Left ventricle myocardium superior (tissue), 1 donor: Measurements from ENCODE around the gene ASB6. TPM values are rescaled to one million over a fixed set of nuclear protein-coding genes. Genes with fewer than 3 reads are reported as not detected.
"Not testable (repeated sequence)": the region's sequence is repeated elsewhere in the genome, so short reads cannot be mapped to it uniquely, and the experiment has no call there.

Experiments used
- ATAC-seq: fragments of 200-7000 bp; cut with Tn5 transposase; one replicate; pipeline ENCODE4 v1.9.1; 2020; ENCODE audit warnings: mild to moderate bottlenecking, moderate library complexity
- DNase-seq: peaks from one replicate; pipeline ENCODE4 v3.0.0-alpha.2; 2020
- intact Hi-C: fragments of 100-400 bp; cut with micrococcal nuclease; formaldehyde crosslinking; loops from one replicate; pipeline ENCODE4 v1.11.0; 2022
- total RNA-seq: library from RNA; stranded (reverse); fragmentation: NEBNext Ultra II Directional; extraction: Animal tissue kit (Norgen Biotek cat#: 25700); gene quantifications from one replicate; pipeline ENCODE4 v1.2.1, GENCODE V29; 2021
- donor health status: DM: no; HTN: yes; CAD: no; lungs with severe emphysema.

ASB6 gene
- total RNA-seq, 1 donor from 2014 or later: 9.7 TPM

DNA sequence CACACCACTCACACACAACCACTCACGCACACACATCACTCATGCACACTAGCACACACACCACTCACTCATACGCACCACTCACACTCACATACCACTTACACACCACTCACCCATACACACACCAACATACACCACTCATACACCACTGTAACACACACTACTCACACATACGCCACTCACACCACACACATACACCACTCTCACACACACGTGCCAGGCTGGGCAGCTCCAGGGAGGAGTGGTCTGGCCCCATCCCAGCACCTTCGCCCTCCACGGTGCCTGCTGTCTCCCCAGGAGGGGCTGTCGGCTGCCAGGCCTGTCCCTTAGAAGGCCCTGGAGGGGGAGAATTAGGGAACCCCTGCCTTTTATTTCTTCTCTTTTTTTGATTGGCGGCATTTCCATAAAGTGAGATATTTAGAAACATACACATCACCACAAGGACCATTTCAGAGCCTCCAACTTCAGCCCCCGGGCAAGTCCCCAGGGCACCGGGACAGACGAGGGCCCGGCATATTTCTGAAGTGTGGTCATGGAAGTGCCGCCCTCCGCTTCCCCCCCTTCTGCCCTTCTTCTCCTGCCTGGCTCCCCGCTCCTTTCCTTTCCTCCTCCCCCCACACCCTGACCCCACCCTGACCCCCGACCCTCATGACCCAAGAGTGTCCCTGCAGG lies 6.3 kb upstream of the ASB6 start:
- ATAC-seq: no peak
- intact Hi-C loops: no loop called here
- no peak for DNase-seq

DNA sequence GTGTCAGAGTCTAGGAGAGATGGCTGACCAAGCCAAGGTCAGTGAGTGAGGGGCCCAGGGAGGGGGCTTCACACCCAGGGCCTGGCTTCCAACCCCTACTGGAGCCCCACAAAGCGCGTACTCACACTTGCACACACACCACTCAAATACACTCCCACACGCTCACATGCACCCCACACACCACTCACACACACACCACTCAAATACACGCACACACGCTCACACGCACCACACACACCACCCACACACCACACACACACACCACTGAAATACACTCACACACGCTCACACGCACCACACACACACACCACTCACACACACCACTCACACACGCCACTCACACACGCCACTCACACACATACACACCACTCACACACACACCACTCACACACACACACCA lies 5.7 kb upstream of the ASB6 start:
- intact Hi-C loops: no loop called here
- ATAC-seq (no peak), DNase-seq (peak; percentile 16)

DNA sequence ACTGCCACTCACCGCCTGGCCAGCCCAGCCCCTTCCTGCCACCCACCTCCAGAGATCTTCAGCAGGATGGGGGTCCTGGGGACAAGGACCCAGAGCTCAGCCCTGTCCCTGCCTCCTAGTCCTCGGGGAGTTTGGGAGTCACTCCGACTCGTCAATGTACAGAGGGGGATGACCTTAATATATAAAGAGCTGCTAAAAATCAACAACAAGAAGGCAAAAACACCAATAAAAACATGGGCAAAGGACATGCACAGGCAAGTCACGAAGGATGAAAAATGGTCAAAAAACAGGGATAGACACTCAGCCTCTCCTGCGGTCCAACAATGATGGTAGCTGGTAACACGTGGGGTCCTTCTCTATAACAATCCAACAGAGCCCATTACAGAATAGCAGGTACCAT lies 4.7 kb upstream of the ASB6 start:
- intact Hi-C loops: no loop called here
- no peak for ATAC-seq
- DNase-seq: no peak

GRCh38 chr9:129646252-129646651 lies 4.3 kb upstream of the ASB6 start:
- intact Hi-C loops: no loop called here
- no peak for ATAC-seq
- DNase-seq: no peak

GRCh38 chr9:129644902-129645301 lies 3.0 kb upstream of the ASB6 start:
- ATAC-seq (no peak), DNase-seq (no peak)
- intact Hi-C loops: no loop called here

- no peak for ATAC-seq
- no peak for DNase-seq
- intact Hi-C loops: no loop called here
Measured at GRCh38 chr9:129644365-129644764, 2.4 kb upstream of the ASB6 start.

GRCh38 chr9:129643706-129644105 lies 1.8 kb upstream of the ASB6 start:
- DNase-seq: no peak
- intact Hi-C loops: no loop called here
- no peak for ATAC-seq

GRCh38 chr9:129640871-129641749 lies 841 bp downstream of the ASB6 start:
- intact Hi-C loops: no loop called here
- ATAC-seq (no peak), DNase-seq (no peak)

DNA sequence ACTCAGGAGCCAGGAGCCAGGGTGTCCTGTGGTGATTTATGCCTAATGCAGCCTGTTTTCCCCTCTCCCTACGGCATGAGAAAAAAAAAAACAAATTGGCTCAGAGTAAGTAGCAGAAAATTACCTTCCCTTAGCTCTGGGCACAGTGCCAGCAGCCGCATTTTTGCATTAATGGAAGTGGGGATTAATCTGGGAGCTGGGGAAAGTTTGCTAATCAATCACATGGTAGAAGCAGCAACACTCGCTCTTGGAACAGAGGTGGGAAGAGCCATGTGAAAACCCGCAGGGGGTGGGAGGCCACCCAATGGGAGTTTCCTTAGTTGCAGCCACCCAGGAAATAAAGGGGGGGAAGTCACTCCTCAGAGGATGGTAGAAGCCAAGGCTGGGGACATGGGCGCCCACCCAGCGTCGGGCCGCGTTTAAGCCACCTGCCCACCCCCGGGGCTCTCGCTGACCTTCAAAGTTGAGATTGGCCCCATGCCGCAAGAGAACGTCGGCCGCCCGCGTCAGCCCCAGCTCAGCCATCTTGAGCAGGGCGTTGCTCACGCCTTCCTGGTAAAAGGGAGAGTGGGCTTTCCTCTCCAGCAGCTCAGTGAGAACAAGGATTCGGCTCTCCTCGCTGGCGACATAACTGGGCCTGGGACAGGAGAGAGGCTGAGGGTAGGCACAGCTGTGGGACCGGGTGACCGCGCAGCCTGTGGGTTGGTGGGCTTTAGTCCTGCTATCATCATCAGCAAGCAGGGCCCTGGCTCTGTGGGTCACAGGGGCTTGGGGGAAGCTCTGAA lies 1.7 kb downstream of the ASB6 start:
- no peak for DNase-seq
- intact Hi-C loops: no loop called here
- no peak for ATAC-seq

- intact Hi-C loops: no loop called here
- ATAC-seq (no peak), DNase-seq (no peak)
Measured at GRCh38 chr9:129639756-129640085, 2.2 kb downstream of the ASB6 start.

GRCh38 chr9:129639034-129639630 lies 2.8 kb downstream of the ASB6 start:
- DNase-seq (no peak), ATAC-seq (no peak)
- intact Hi-C loops: no loop called here

DNA sequence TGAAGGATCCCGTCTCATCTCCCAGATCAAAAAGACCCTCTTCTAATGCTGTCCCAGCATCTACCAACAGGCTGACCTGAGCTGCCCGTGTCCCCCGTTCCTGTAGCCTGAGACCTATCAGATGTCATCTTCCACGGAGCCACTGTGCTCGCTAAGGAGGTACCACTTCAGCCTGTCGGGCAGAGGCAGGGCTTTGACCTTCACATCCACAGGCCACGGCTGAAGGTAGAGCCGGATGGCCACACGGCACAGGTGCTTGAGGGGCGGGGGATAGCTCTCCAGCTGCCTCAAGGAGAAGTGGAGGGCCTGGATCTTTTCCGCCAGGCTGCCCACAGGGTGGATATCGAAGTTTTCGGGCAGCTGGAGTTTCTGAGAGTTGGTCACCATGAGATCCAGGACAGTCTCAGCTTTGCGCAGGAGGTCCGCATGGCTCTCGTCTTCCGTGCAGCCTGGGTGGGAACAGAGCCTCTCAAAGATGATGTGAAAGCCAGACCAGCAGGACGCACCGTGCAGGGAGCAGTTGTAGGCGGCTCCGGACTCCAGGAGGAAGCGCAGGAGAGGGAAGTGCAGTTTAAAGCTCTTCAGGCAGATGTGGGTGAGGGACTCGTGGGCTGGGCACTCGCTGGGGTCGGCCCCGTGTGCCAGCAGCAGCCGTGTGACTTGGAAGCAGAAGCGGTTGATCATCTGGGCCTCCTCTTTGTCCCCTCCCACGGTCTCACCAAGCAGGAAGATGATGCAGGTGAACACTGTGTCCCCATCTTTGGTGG lies 4.1 kb downstream of the ASB6 start:
- no peak for ATAC-seq

GRCh38 chr9:129637102-129637501 lies 4.8 kb downstream of the ASB6 start:
- intact Hi-C loops: no loop called here
- DNase-seq (no peak), ATAC-seq (no peak)

More for the DNA sequence above, 4.1 kb downstream of the ASB6 start:
- DNase-seq: no peak
- intact Hi-C loops: no loop called here

DNA sequence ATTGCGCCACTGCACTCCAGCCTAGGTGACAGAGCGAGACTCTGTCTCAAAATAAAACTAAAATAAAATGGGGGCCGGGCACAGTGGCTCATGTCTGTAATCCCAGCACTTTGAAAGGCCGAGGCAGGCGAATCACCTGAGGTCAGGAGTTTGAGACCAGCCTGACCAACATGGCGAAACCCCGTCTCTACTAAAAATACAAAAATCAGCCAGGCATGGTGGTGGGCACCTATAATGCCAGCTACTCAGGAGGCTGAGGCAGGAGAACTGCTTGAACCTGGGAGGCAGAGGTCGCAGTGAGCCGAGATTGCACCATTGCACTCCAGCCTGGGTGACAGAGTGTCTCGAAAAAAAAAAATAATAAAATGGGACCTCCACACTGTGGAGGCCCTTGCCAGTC lies 5.6 kb downstream of the ASB6 start:
- DNase-seq, intact Hi-C loops, ATAC-seq: not testable (repeated sequence)

DNA sequence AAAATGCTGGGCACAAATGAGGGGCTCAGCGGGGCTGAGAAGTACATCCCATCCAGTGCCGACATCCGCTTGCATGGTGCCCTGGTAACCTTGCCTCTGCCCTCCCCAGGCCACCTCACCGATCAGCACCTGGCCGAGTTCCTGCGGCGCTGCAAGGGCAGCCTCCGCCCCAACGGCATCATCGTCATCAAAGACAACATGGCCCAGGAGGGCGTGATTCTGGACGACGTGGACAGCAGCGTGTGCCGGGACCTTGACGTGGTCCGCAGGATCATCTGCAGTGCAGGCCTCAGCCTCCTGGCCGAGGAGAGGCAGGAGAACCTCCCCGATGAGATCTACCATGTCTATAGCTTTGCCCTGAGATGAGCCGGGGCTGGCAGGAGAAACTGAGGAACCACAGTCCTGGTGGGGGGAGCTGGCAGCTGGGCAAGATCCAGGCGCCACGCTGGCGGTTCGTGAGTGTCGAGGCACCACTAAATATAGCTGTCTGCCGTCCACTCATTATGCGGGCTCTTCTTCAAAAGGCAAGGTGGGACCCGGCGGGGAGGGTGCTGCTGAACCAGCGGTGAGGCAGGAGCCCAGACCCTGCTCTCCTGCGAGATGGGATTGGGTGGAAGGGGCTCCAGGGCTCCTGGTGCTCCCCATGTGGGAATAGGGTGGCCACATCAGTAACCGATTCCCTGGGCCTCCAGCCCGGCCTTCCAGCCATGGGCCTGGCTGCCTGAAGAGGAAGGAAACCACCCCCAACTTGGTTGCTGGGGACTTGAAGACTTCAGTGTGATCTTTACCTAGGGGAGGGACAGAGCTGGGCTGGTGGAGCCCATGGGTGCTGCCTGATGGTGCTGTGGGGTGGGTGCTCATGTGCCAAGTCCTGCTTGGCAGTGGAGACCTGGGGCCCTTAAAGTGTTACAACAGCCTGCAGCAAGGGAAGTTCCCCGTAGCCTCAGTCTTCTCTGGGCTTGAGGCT lies 6.6 kb downstream of the ASB6 start:
- intact Hi-C loops: no loop called here
- ATAC-seq (no peak), DNase-seq (no peak)

DNA sequence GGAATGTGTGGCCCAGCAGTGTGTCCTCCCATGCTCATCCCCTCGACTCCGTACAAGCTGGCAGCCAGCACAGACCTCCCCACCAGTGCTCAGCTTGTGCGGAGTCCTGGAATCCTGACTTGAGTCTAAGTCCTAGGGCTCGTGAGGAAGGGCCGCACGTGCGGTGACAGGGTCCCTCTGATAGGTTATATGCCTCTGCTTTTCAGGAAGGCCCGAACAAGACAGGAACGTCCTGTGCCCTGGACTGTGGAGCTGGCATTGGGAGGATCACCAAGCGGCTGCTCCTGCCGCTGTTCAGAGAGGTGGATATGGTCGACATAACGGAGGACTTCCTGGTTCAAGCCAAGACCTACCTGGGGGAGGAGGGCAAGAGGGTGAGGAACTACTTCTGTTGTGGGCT lies 8.1 kb downstream of the ASB6 start:
- no peak for DNase-seq
- intact Hi-C loops: no loop called here
- ATAC-seq: no peak

GRCh38 chr9:129633207-129633606 lies 8.7 kb downstream of the ASB6 start:
- ATAC-seq (no peak), DNase-seq (no peak)
- intact Hi-C loops: no loop called here

DNA sequence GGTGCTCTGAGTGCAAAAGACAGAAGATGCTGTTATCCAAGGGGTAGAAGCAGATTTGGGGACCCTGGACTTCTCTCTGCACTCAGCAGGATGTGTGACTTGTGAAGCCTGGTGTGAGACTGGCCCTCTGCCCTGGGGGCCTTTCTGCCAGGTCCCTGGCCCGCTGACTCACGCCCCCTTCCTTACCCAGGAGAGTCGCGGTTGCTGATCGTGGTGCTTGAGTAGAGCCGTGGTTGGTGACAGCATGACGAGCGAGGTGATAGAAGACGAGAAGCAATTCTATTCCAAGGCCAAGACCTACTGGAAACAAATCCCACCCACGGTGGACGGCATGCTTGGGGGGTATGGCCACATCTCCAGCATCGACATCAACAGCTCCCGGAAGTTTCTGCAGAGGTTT lies 9.5 kb downstream of the ASB6 start:
- intact Hi-C loops: no loop called here
- ATAC-seq (no peak), DNase-seq (no peak)
